ENCODE results near the gene EMX2. TPM values are rescaled to one million over a fixed set of nuclear protein-coding genes. Genes with fewer than 3 reads are reported as not detected.

Gene EMX2
- total and polyA plus RNA-seq, 2 experiments from 2014 or later: not detected

DNA sequence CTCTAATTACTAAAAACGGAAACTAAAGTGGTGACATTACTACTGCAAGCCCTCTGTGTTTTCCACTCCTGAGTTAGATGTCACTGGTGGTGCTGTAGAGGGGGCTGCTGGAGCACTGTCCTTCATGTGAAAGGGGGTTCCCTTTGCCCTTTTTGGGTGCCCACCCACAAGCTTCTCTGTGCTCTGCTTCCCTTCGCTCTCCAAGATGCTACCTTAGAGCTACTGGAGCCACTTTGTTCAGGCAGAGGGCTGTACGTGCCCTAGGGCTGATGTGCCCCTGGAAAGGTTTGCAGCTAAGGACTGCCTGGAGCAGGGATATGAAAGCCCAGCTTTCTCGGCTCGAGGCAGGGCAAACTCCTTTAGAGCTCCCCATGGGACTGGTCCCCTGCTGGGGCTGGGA lies 28.3 kb downstream of the EMX2 start:
- ATAC-seq (no peak), DNase-seq (ENCODE audit: low spot score) (no peak)
- H3K27me3 Mint-ChIP-seq (ENCODE audit: insufficient read depth, low read depth, poor library complexity): peaks cover 6% of the 10 kb centered on the region
- H3K36me3 Mint-ChIP-seq (ENCODE audit: low read depth): no peaks in the 10 kb centered on the region
- Histone ChIP-seq H3K9me2 (ENCODE audit: insufficient read depth) (no peaks in the 10 kb centered on the region), H3K4me3 (no peak overlapping the region), H3K4me1 (ENCODE audit: insufficient read depth) (no peaks in the 10 kb centered on the region), H4K20me1 (replicated peaks; ENCODE audit: insufficient read depth) (no peaks in the 10 kb centered on the region), H3K27ac (ENCODE audit: low read depth) (no peak overlapping the region), H3K36me3 (ENCODE audit: insufficient read depth) (no peaks in the 10 kb centered on the region), H2AFZ (no peak overlapping the region), H3K79me2 (replicated peaks; ENCODE audit: insufficient read depth) (no peaks in the 10 kb centered on the region), H3K27me3 (ENCODE audit: insufficient read depth) (no peaks in the 10 kb centered on the region), H3K4me2 (no peak overlapping the region), H3F3A (replicated peaks; ENCODE audit: low read depth) (no peaks in the 10 kb centered on the region)
- no peak overlapping the region for H3K4me3 Mint-ChIP-seq
- H3K9me3 Mint-ChIP-seq: no peaks in the 10 kb centered on the region
- H3K27ac Mint-ChIP-seq: no peak overlapping the region
- peaks cover 4% of the 10 kb centered on the region; the same call in 1 of the 3 replicates for H3K4me1 Mint-ChIP-seq
- no peak for TF ChIP-seq ZNF331 (CRISPR knock-in tag; IDR thresholded peaks at IDR 0.05; ENCODE audit: low read depth)
- TF ChIP-seq ZNF462 (CRISPR knock-in tag; IDR thresholded peaks at IDR 0.05): no peak
- no peak for TF ChIP-seq NANOG (IDR thresholded peaks at IDR 0.05; ENCODE audit: borderline replicate concordance)
- no peak for TF ChIP-seq STAT1 (IDR thresholded peaks at IDR 0.05; ENCODE audit: unreplicated experiment)
- TF ChIP-seq, protein P1, sequence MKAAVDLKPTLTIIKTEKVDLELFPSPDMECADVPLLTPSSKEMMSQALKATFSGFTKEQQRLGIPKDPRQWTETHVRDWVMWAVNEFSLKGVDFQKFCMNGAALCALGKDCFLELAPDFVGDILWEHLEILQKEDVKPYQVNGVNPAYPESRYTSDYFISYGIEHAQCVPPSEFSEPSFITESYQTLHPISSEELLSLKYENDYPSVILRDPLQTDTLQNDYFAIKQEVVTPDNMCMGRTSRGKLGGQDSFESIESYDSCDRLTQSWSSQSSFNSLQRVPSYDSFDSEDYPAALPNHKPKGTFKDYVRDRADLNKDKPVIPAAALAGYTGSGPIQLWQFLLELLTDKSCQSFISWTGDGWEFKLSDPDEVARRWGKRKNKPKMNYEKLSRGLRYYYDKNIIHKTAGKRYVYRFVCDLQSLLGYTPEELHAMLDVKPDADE (IDR thresholded peaks at IDR 0.05): no peak
- no peak for TF ChIP-seq POLR2AphosphoS5 (IDR thresholded peaks at IDR 0.05; ENCODE audit: low read depth)
